ENCODE results near the gene SLC24A1. TPM values are rescaled to one million over a fixed set of nuclear protein-coding genes. Genes with fewer than 3 reads are reported as not detected.
"Not testable (repeated sequence)": the region's sequence is repeated elsewhere in the genome, so short reads cannot be mapped to it uniquely, and the experiment has no call there.

Gene SLC24A1
- total and polyA plus RNA-seq, 2 of the 13 experiments (the other 11 are each of a cell fraction or from before 2014, with no cell fraction given): 5.9 to 8.3 TPM

DNA sequence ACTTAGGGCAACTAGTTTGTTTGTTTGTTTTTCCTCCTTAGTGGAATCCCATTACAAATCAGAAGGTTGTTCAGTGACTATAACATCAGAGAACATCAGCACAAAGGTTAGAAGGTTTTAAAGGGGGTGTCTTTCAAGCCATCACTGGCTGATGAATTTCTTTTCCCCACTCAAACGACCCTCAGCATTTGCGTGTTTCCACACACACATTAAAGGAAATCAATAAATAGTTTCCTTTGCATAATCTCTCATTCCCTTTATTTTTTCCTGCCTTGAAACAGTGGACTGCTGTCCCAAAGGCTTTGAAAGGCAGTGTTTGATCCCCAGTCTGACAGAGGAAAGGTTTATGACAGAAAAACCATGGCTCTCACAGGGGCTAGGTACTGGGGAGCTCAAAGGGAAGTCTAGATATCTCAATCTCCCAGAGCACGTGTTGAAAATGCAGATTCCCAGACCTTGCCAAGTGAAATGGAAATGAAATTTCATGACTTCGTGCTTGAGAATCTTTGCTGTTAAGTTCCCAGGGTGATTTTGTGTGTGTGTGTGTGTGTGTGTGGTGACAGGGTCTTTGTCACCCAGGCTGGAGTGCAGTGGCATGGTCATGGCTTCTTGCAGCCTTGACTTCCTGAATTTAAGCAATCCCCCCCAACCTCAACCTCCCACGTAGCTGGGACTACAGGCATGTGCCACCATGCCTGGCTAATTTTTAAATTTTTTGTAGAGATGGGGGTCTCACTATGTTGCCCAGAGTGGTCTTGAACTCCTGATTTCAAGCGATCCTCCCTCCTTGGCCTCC lies 8.6 kb upstream of the SLC24A1 start (continued):
- TF ChIP-seq PRDM15 (CRISPR knock-in tag; IDR thresholded peaks at IDR 0.05) (no peak), THAP8 (CRISPR knock-in tag; IDR thresholded peaks at IDR 0.05; ENCODE audit: borderline replicate concordance) (no peak), FOXP4 (CRISPR knock-in tag; IDR thresholded peaks at IDR 0.05) (no peak), ZNF629 (CRISPR knock-in tag; conservative IDR thresholded peaks at IDR 0.05) (no peak), ZNF274 (CRISPR knock-in tag; IDR thresholded peaks at IDR 0.05) (no peak), PRPF4 (IDR thresholded peaks at IDR 0.05; ENCODE audit: low read depth, low read length, poor library complexity, severe bottlenecking) (no peak), CREM (IDR thresholded peaks at IDR 0.05) (peak; percentile 40; the same call in 1 of the 2 replicates), CREM (CRISPR knock-in tag; IDR thresholded peaks at IDR 0.05) (no peak)

GRCh38 chr15:65615887-65616286 lies 5.9 kb upstream of the SLC24A1 start:
- H3K9me3 ChIP-seq (ENCODE audit: low read length); H3K79me2 ChIP-seq (ENCODE audit: insufficient read depth, low read length); H3K4me3 ChIP-seq (replicated peaks in 1 of 3; ENCODE audit: insufficient read depth in 1 of 3, low read depth in 2 of 3, low read length in 3 of 3); BruUV-seq (replicated peaks); CTCF ChIA-PET (ENCODE audit: low intra/inter-chr PET ratio, low total read pairs); FAIRE-seq; in situ Hi-C loops (cut with HindIII; ENCODE audit: extremely low pct_ligation_motif_present, low pct_unique_long_range_greater_than_20kb); H3K4me2 ChIP-seq (ENCODE audit: low read depth, low read length); H3K9ac ChIP-seq (ENCODE audit: insufficient read depth, low read depth, low read length); H3K27me3 ChIP-seq (ENCODE audit: control insufficient read depth in 1 of 2, insufficient read depth in 2 of 2, low read length in 2 of 2); H4K20me1 ChIP-seq (ENCODE audit: insufficient read depth, low read length); H3K36me3 ChIP-seq (replicated peaks in 1 of 2; ENCODE audit: control insufficient read depth in 1 of 2, insufficient read depth in 2 of 2, low read length in 2 of 2); intact Hi-C loops (cut with micrococcal nuclease; ENCODE audit: unreplicated experiment); POLR2A ChIA-PET; H2AFZ ChIP-seq (ENCODE audit: low read length); ATAC-seq; DNase-seq (ENCODE audit: low spot score); H3K27ac ChIP-seq (ENCODE audit: extremely low read length, insufficient read depth, low read length): not testable (repeated sequence)
- WGBS (ENCODE audit: low lambda C conversion rate): 93% methylated on average over 1 of the region's 1 CpG
- H3K4me1 ChIP-seq (ENCODE audit: insufficient read depth, low read length): peaks cover 20% of the 10 kb centered on the region
